Measurements from ENCODE around the gene H6PD. TPM values are rescaled to one million over a fixed set of nuclear protein-coding genes. Genes with fewer than 3 reads are reported as not detected.

H6PD gene
- total and polyA plus RNA-seq, 2 donors (not counting 3 experiments of a cell fraction or from before 2014, with no cell fraction given), result 24.5 to 29.0 TPM

- no TSS peak for BruUV-seq (replicated peaks)
- ChIA-PET CTCF (interaction anchor here (1.7 kb wide), 1 partner anchor 10 kb away, joined by 7 read pairs; the partner anchor contains the start of gene H6PD), POLR2A (no interaction called here)
- DNase-seq (ENCODE audit: low read depth, low spot score) (no peak), FAIRE-seq (no peak)
- Histone ChIP-seq H3K4me1 (ENCODE audit: control insufficient read depth, extremely low read depth, insufficient read depth, low read length) (no peaks in the 10 kb centered on the region), H3K27ac (ENCODE audit: insufficient read depth, low read depth, low read length) (no peak overlapping the region), H4K20me1 (replicated peaks; ENCODE audit: control insufficient read depth, extremely low read depth, insufficient read depth, low read length) (no peaks in the 10 kb centered on the region), H3K79me2 (ENCODE audit: control insufficient read depth, insufficient read depth, low read length) (no peaks in the 10 kb centered on the region), H3K9ac (replicated peaks; ENCODE audit: extremely low read depth, insufficient read depth, low read length) (no peak overlapping the region), H3K9me1 (replicated peaks; ENCODE audit: control insufficient read depth, extremely low read depth, insufficient read depth, low read length) (no peaks in the 10 kb centered on the region), H3K27me3 (ENCODE audit: control insufficient read depth in 2 of 2, insufficient read depth in 2 of 2, low read length in 2 of 2) (peaks cover 0 to 4% of the 10 kb centered on the region in 2 experiments), H3K4me2 (ENCODE audit: insufficient read depth, low read length) (no peak overlapping the region), H3K36me3 (ENCODE audit: control insufficient read depth in 2 of 2, extremely low read depth in 1 of 2, insufficient read depth in 2 of 2, low read length in 2 of 2) (no peaks in the 10 kb centered on the region), H3K9me3 (replicated peaks; ENCODE audit: control insufficient read depth, insufficient read depth, low read length) (no peaks in the 10 kb centered on the region), H2AFZ (ENCODE audit: low read depth, low read length) (no peak overlapping the region), H3K4me3 (replicated peaks in 1 of 3; ENCODE audit: insufficient read depth in 1 of 3, low read depth in 1 of 3, low read length in 3 of 3) (no peak overlapping the region)
- dilution Hi-C loops (cut with MboI; ENCODE audit: extremely low pct_ligation_motif_present, low sequenced_read_pairs), result no loop called here
- no peak for TF ChIP-seq POLR2AphosphoS5 (IDR thresholded peaks at IDR 0.05; ENCODE audit: insufficient read depth, low read depth, low read length)
- TF ChIP-seq EZH2 (IDR thresholded peaks at IDR 0.05; ENCODE audit: borderline replicate concordance, low read depth, low read length, severe bottlenecking), result no peak
- TF ChIP-seq FOS (IDR thresholded peaks at IDR 0.05; ENCODE audit: borderline replicate concordance, insufficient read depth, low read length), result no peak
- no peak for TF ChIP-seq JUN (IDR thresholded peaks at IDR 0.05; ENCODE audit: borderline replicate concordance, insufficient read depth, insufficient read length, low read depth)
- TF ChIP-seq MYC (IDR thresholded peaks at IDR 0.05; ENCODE audit: low read depth, low read length), result no peak
- TF ChIP-seq GATA2 (IDR thresholded peaks at IDR 0.05; ENCODE audit: insufficient read depth, insufficient read length, low read depth, low read length), result no peak
- no peak for TF ChIP-seq CTCF (IDR thresholded peaks at IDR 0.05; ENCODE audit: extremely low read depth in 1 of 2, insufficient read depth in 1 of 2, low read depth in 1 of 2, low read length in 2 of 2)
- no peak for TF ChIP-seq POLR2A (IDR thresholded peaks at IDR 0.05; ENCODE audit: low read depth, low read length)
- TF ChIP-seq MAX (IDR thresholded peaks at IDR 0.05; ENCODE audit: insufficient read depth, insufficient read length), result no peak
- intact Hi-C loops (cut with micrococcal nuclease), result no loop called here
Observed at GRCh38 chr1:9224664-9225410, 9.7 kb upstream of the H6PD start.
